GM10248 (cell line): ENCODE measurements around the gene GALNT17.

Experiments used
- CTCF ChIA-PET: fragments of 300-600 bp; sonication (Branson Sonifier 250); formaldehyde crosslinking; extraction: SDS; loops from one replicate; lab custom pipeline; 2021; ENCODE audit warnings: antibody characterized with exemption; lab: Yijun Ruan, JAX
- POLR2A ChIA-PET: fragments of 350-650 bp; sonication (Branson Sonifier 250); formaldehyde crosslinking; extraction: SDS; loops from one replicate; lab custom pipeline; 2020; ENCODE audit warnings: antibody characterized with exemption; lab: Yijun Ruan, JAX
- DNase-seq: peaks from one replicate; pipeline ENCODE4 v3.0.0; 2012; ENCODE audit errors: extremely low spot score
- CTCF ChIP-seq: IDR thresholded peaks from 2 replicates; pipeline ENCODE4 v1.5.1; 2012; ENCODE audit warnings: mild to moderate bottlenecking, low read depth; ENCODE audit errors: extremely low read depth, missing control alignments, control extremely low read depth

GALNT17 gene

GRCh38 chr7:71497256-71497946 is 365.5 kb downstream of the GALNT17 start:
- ChIA-PET POLR2A (no interaction called here), CTCF (no interaction called here)
- no peak for DNase-seq
- TF ChIP-seq CTCF: no peak

- CTCF ChIA-PET: no interaction called here
- POLR2A ChIA-PET: no interaction called here
- no peak for DNase-seq
- TF ChIP-seq CTCF: no peak
Observed at GRCh38 chr7:71498381-71498780, 366.4 kb downstream of the GALNT17 start.

GRCh38 chr7:71504697-71505441 is 372.9 kb downstream of the GALNT17 start:
- ChIA-PET POLR2A (no interaction called here), CTCF (no interaction called here)
- no peak for TF ChIP-seq CTCF
- no peak for DNase-seq

- ChIA-PET POLR2A (no interaction called here), CTCF (no interaction called here)
- no peak for DNase-seq
- no peak for TF ChIP-seq CTCF
Observed at GRCh38 chr7:71506822-71507221, 374.9 kb downstream of the GALNT17 start.

GRCh38 chr7:71507680-71508602 is 376.0 kb downstream of the GALNT17 start:
- ChIA-PET CTCF (interaction anchor here (0.7 to 0.9 kb wide), 2 partner anchors 38 to 42 kb away, joined by 3 read pairs; no protein-coding TSS in a partner anchor), POLR2A (no interaction called here)
- DNase-seq: no peak
- TF ChIP-seq CTCF: no peak

- POLR2A ChIA-PET: no interaction called here
- CTCF ChIA-PET: interaction anchor here (1.0 kb wide), 1 partner anchor 9 kb away, joined by 3 read pairs; no protein-coding TSS in a partner anchor
- DNase-seq: no peak
- no peak for TF ChIP-seq CTCF
Observed at GRCh38 chr7:71509381-71509780, 377.4 kb downstream of the GALNT17 start.
